Fibroblast of lung (primary cell): Measurements from ENCODE around the gene STK32C. TPM values are rescaled to one million over a fixed set of nuclear protein-coding genes. Genes with fewer than 3 reads are reported as not detected.

Experiments used
- DNase-seq, 2 donors: peaks; one replicate each; pipeline versions ENCODE4 v3.0.0 to v3.0.0-alpha.2; 2010; ENCODE audit warnings: low read depth in 2 of 2
- H2AFZ ChIP-seq: 2 replicates; pipeline ENCODE4 v1.5.1; 2012; ENCODE audit warnings: low read length, control low read depth, inconsistent platforms
- H3K27ac ChIP-seq: 2 replicates; pipeline ENCODE4 v1.5.1; 2011; ENCODE audit warnings: low read length, control low read depth; ENCODE audit not compliant: insufficient read depth
- H3K27me3 ChIP-seq: 2 replicates; pipeline ENCODE4 v1.5.1; 2011; ENCODE audit warnings: mild to moderate bottlenecking, low read length; ENCODE audit not compliant: control insufficient read depth, insufficient read depth
- H3K36me3 ChIP-seq: 2 replicates; pipeline ENCODE4 v1.5.1; 2011; ENCODE audit warnings: low read length; ENCODE audit not compliant: control insufficient read depth, insufficient read depth
- H3K4me1 ChIP-seq: 2 replicates; pipeline ENCODE4 v1.5.1; 2011; ENCODE audit warnings: low read length; ENCODE audit not compliant: control insufficient read depth, insufficient read depth; ENCODE audit errors: extremely low read depth
- H3K4me2 ChIP-seq: 2 replicates; pipeline ENCODE4 v1.5.1; 2011; ENCODE audit warnings: low read length, control low read depth; ENCODE audit not compliant: insufficient read depth; ENCODE audit errors: extremely low read depth
- H3K4me3 ChIP-seq, 4 experiments: fragments of 200-600 bp in 1 of 4; sonication (generic) in 1 of 4; replicated peaks in 1 of 4; 2 replicates each; pipeline ENCODE4 v1.5.1; 2011 to 2016; ENCODE audit warnings: low read length in 4 of 4, low read depth in 3 of 4, mild to moderate bottlenecking in 3 of 4, control low read depth in 2 of 4, inconsistent platforms in 1 of 4, mixed read lengths in 1 of 4; ENCODE audit not compliant: insufficient read depth in 1 of 4; ENCODE audit errors: control extremely low read depth in 1 of 4
- H3K79me2 ChIP-seq: 2 replicates; pipeline ENCODE4 v1.5.1; 2012; ENCODE audit warnings: mild to moderate bottlenecking, low read length, inconsistent platforms; ENCODE audit not compliant: control insufficient read depth, insufficient read depth
- H3K9ac ChIP-seq: 2 replicates; pipeline ENCODE4 v1.5.1; 2011; ENCODE audit warnings: mild to moderate bottlenecking, low read length, control low read depth; ENCODE audit not compliant: insufficient read depth
- H3K9me3 ChIP-seq: 2 replicates; pipeline ENCODE4 v1.5.1; 2012; ENCODE audit warnings: low read depth, low read length; ENCODE audit not compliant: control insufficient read depth, insufficient read depth
- H4K20me1 ChIP-seq: 2 replicates; pipeline ENCODE4 v1.5.1; 2011; ENCODE audit warnings: low read length; ENCODE audit not compliant: control insufficient read depth, insufficient read depth; ENCODE audit errors: extremely low read depth
- CTCF ChIP-seq, 2 donors: IDR thresholded peaks in 1 of 2; conservative IDR thresholded peaks in 1 of 2; 1 replicate in 1 of 2; 2 replicates in 1 of 2; pipeline ENCODE4 v1.5.1; 2011 to 2012; ENCODE audit warnings: low read length in 2 of 2, control low read depth in 1 of 2, inconsistent platforms in 1 of 2, low read depth in 1 of 2, mild to moderate bottlenecking in 1 of 2
- EZH2 ChIP-seq: IDR thresholded peaks from 2 replicates; pipeline ENCODE4 v1.5.1; 2012; ENCODE audit warnings: low read length, control low read depth, mild to moderate bottlenecking; ENCODE audit errors: missing control alignments
- polyA plus RNA-seq, 2 donors: library from polyadenylated mRNA; depleted of rRNA in 1 of 2; stranded (reverse) in 1 of 2; unstranded in 1 of 2; fragments of >200 nt; gene quantifications; 2 replicates each; pipeline ENCODE4 v1.2.1, GENCODE V29; 2011 to 2012; ENCODE audit warnings: missing spikeins in 1 of 2
- total RNA-seq: library from RNA; depleted of rRNA; stranded (reverse); fragments of >200 nt; gene quantifications from 2 replicates; pipeline ENCODE4 v1.2.1, GENCODE V29; 2014

Gene STK32C
- total and polyA plus RNA-seq, 2 donors (not counting 1 experiment from before 2014, with no cell fraction given) = 4.4 to 21.5 TPM

- Histone ChIP-seq H3K4me2 (no peak overlapping the region), H2AFZ (no peak overlapping the region), H3K36me3 (no peaks in the 10 kb centered on the region), H3K4me3 (no peak overlapping the region), H3K27me3 (no peaks in the 10 kb centered on the region), H3K4me1 (no peaks in the 10 kb centered on the region), H3K27ac (no peak overlapping the region), H3K9me3 (no peaks in the 10 kb centered on the region), H3K79me2 (no peaks in the 10 kb centered on the region), H4K20me1 (no peaks in the 10 kb centered on the region), H3K9ac (no peak overlapping the region)
- no peak for TF ChIP-seq EZH2
- TF ChIP-seq CTCF (conservative IDR thresholded peaks at IDR 0.05 in 1 of 2, IDR thresholded peaks at IDR 0.05 in 1 of 2; ENCODE audit: low read depth in 1 of 2, low read length in 2 of 2) = no peak
- DNase-seq = no peak
Measured at GRCh38 chr10:132309879-132310591, 2.3 kb upstream of the STK32C start.

- Histone ChIP-seq H2AFZ (no peak overlapping the region), H3K9me3 (no peaks in the 10 kb centered on the region), H3K79me2 (no peaks in the 10 kb centered on the region), H3K27me3 (no peaks in the 10 kb centered on the region), H3K27ac (no peak overlapping the region), H3K4me3 (no peak overlapping the region), H3K36me3 (no peaks in the 10 kb centered on the region), H3K9ac (no peak overlapping the region), H3K4me1 (no peaks in the 10 kb centered on the region), H4K20me1 (no peaks in the 10 kb centered on the region), H3K4me2 (no peak overlapping the region)
- DNase-seq = no peak
- TF ChIP-seq CTCF (conservative IDR thresholded peaks at IDR 0.05 in 1 of 2, IDR thresholded peaks at IDR 0.05 in 1 of 2; ENCODE audit: low read depth in 1 of 2, low read length in 2 of 2) (no peak), EZH2 (no peak)
Measured at GRCh38 chr10:132309471-132309865, 1.7 kb upstream of the STK32C start.

- Histone ChIP-seq H3K4me2 (peak overlapping the region; percentile 87), H3K36me3 (no peaks in the 10 kb centered on the region), H3K27ac (peak overlapping the region; percentile 28), H3K9ac (peak overlapping the region; percentile 36), H3K27me3 (no peaks in the 10 kb centered on the region), H3K4me1 (no peaks in the 10 kb centered on the region), H3K9me3 (no peaks in the 10 kb centered on the region), H2AFZ (peak overlapping the region; percentile 65), H4K20me1 (no peaks in the 10 kb centered on the region), H3K79me2 (no peaks in the 10 kb centered on the region), H3K4me3 (peak overlapping the region; percentile 34 to 80 (median 72))
- DNase-seq = no peak
- TF ChIP-seq CTCF (conservative IDR thresholded peaks at IDR 0.05 in 1 of 2, IDR thresholded peaks at IDR 0.05 in 1 of 2; ENCODE audit: low read depth in 1 of 2, low read length in 2 of 2) (no peak), EZH2 (no peak)
Measured at GRCh38 chr10:132308587-132309470, 1.1 kb upstream of the STK32C start.
